SK-N-SH treated with all-trans-retinoic acid at 6 μM for 48 hours (cell line): ENCODE results near the gene UTRN.

Experiments
- ARNTL ChIP-seq: fragments of 450-650 bp; formaldehyde crosslinking; IDR thresholded peaks from 2 replicates; pipeline ENCODE4 v1.5.0; 2020; ENCODE audit warnings: low read depth, mild to moderate bottlenecking, moderate library complexity, borderline replicate concordance
- PATZ1 ChIP-seq: fragments of 250-450 bp; sonication (Bioruptor Pico); IDR thresholded peaks from 2 replicates; pipeline ENCODE4 v1.8.0; 2020; ENCODE audit warnings: mild to moderate bottlenecking, moderate library complexity, borderline replicate concordance

GRCh38 chr6:144265061-144265357, 20.1 kb upstream of the UTRN start:
- TF ChIP-seq PATZ1 (no peak), ARNTL (CRISPR knock-in tag) (no peak)
